DND-41 (cell line): ENCODE data around the gene IGFBP4.

Source experiments
- ATAC-seq: fragments of 200-7000 bp; cut with Tn5 transposase; 3 replicates; pipeline ENCODE4 v1.9.1; 2021; ENCODE audit warnings: low read depth; ENCODE audit not compliant: insufficient read depth
- DNase-seq: peaks from one replicate; pipeline ENCODE4 v3.0.0-alpha.2; 2020
- H2AFZ ChIP-seq: 2 replicates; pipeline ENCODE4 v1.6.0; 2012; ENCODE audit warnings: low read depth, low read length
- H3K27ac ChIP-seq: 2 replicates; pipeline ENCODE4 v1.5.1; 2012; ENCODE audit warnings: low read length, inconsistent platforms
- H3K27me3 ChIP-seq: fragments of 200-600 bp; sonication (generic); 2 replicates; pipeline ENCODE4 v1.6.0; 2012; ENCODE audit warnings: low read length, mild to moderate bottlenecking, inconsistent platforms; ENCODE audit not compliant: insufficient read depth, poor library complexity
- H3K36me3 ChIP-seq: 2 replicates; pipeline ENCODE4 v1.5.1; 2012; ENCODE audit warnings: low read length, inconsistent platforms; ENCODE audit not compliant: insufficient read depth
- H3K4me1 ChIP-seq: 2 replicates; pipeline ENCODE4 v1.5.1; 2012; ENCODE audit warnings: mild to moderate bottlenecking, low read length; ENCODE audit not compliant: insufficient read depth
- H3K4me2 ChIP-seq: 2 replicates; pipeline ENCODE4 v1.6.0; 2012; ENCODE audit warnings: mild to moderate bottlenecking, moderate library complexity, low read length, inconsistent platforms; ENCODE audit not compliant: insufficient read depth
- H3K4me3 ChIP-seq, 2 experiments: fragments of 200-600 bp in 1 of 2; shearing (Covaris generic) in 1 of 2; 2 replicates each; pipeline ENCODE4 v1.5.1; 2012 to 2016; ENCODE audit warnings: inconsistent platforms in 2 of 2, low read length in 2 of 2, mild to moderate bottlenecking in 2 of 2, low read depth in 1 of 2, moderate library complexity in 1 of 2
- H3K79me2 ChIP-seq: 2 replicates; pipeline ENCODE4 v1.6.0; 2012; ENCODE audit warnings: low read length, inconsistent platforms; ENCODE audit not compliant: insufficient read depth
- H3K9ac ChIP-seq: 2 replicates; pipeline ENCODE4 v1.6.0; 2012; ENCODE audit warnings: low read depth, mild to moderate bottlenecking, inconsistent platforms, low read length, moderate library complexity
- H3K9me3 ChIP-seq: 2 replicates; pipeline ENCODE4 v1.5.1; 2012; ENCODE audit warnings: low read length, moderate library complexity, mild to moderate bottlenecking, inconsistent platforms; ENCODE audit not compliant: insufficient read depth, severe bottlenecking
- H4K20me1 ChIP-seq: 2 replicates; pipeline ENCODE4 v1.6.0; 2012; ENCODE audit warnings: low read length; ENCODE audit not compliant: insufficient read depth
- EZH2 ChIP-seq: IDR thresholded peaks from 3 replicates; pipeline ENCODE4 v1.6.1; 2012; ENCODE audit warnings: borderline replicate concordance, low read depth, mild to moderate bottlenecking, moderate library complexity, low read length, inconsistent platforms; ENCODE audit not compliant: severe bottlenecking
- TF ChIP-seq, protein P1 (sequence below): IDR thresholded peaks from 2 replicates; pipeline ENCODE4 v1.5.1; 2012; ENCODE audit warnings: borderline replicate concordance, low read length, moderate library complexity, mild to moderate bottlenecking; ENCODE audit not compliant: poor library complexity, severe bottlenecking; ENCODE audit errors: extremely low read depth

IGFBP4 gene

DNA sequence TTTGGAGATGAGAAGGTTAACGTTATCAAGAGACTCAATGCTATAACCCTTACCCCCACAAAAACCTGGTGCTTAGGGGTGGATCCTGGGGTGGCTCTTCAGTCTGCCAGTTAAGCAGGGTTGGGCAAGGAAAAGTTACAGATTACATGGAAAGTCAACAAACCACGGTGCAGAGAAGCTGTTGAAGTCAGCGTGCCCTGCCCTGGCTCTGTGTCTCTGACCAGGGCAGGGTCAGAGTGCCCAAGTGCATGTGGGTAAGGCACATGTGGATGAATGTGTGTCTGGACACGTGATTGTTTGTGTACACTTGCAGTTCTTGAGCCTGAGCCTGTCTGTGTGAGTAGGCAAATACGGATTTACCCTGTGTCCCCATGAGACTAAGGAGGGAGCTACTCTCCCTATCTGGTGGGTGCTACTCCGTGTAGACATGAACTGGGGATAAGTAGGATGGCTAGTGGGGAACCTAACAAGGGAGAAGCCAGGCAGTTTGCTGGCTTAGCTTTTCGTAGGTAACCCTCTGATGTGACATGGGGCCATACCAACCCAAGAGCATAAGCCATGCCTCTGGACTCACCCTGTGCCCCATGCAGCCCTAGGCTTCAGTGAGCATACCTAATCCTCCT, 5.5 kb downstream of the IGFBP4 start:
- Histone ChIP-seq H4K20me1 (no peaks in the 10 kb centered on the region), H3K27me3 (no peaks in the 10 kb centered on the region), H3K27ac (peak overlapping the region; percentile 74), H3K9ac (peak overlapping the region; percentile 34), H3K79me2 (peaks cover 68% of the 10 kb centered on the region), H3K36me3 (peaks cover 23% of the 10 kb centered on the region), H3K9me3 (no peaks in the 10 kb centered on the region), H3K4me1 (peaks cover 54% of the 10 kb centered on the region), H3K4me3 (peak overlapping the region in 1 of 2 experiments; percentile 20; a peak in 1 of 4 replicates), H3K4me2 (peak overlapping the region; percentile 50), H2AFZ (no peak overlapping the region)
- DNase-seq (no peak), ATAC-seq (no peak)
- TF ChIP-seq EZH2, result no peak
- TF ChIP-seq, protein P1, sequence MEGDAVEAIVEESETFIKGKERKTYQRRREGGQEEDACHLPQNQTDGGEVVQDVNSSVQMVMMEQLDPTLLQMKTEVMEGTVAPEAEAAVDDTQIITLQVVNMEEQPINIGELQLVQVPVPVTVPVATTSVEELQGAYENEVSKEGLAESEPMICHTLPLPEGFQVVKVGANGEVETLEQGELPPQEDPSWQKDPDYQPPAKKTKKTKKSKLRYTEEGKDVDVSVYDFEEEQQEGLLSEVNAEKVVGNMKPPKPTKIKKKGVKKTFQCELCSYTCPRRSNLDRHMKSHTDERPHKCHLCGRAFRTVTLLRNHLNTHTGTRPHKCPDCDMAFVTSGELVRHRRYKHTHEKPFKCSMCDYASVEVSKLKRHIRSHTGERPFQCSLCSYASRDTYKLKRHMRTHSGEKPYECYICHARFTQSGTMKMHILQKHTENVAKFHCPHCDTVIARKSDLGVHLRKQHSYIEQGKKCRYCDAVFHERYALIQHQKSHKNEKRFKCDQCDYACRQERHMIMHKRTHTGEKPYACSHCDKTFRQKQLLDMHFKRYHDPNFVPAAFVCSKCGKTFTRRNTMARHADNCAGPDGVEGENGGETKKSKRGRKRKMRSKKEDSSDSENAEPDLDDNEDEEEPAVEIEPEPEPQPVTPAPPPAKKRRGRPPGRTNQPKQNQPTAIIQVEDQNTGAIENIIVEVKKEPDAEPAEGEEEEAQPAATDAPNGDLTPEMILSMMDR, result no peak

DNA sequence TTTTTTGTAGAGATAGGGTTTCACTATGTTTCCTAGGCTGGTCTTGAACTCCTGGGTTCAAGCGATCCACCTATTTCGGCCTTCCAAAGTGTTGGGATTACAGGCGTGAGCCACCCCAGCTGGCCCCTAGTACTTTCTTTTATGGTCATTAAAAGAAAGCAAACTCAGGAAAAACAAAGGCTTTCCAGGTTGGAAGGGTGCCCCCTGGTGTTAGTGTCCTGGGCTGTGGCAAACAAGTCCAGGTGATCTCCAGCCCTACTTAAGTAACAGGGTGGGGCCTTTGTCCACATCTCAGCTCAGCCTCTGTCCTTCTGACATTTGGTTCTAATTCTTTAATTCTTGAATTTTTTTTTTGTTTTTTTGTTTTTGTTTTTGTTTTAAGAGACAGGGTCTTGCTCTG, 6.9 kb downstream of the IGFBP4 start:
- no peak for ATAC-seq
- TF ChIP-seq, protein P1, result peak; percentile 65
- no peak for TF ChIP-seq EZH2
- H3K79me2 ChIP-seq, result peaks cover 54% of the 10 kb centered on the region
- no peak overlapping the region for H3K9ac ChIP-seq
- H3K36me3 ChIP-seq, result peaks cover 34% of the 10 kb centered on the region
- no peak overlapping the region for H3K4me3 ChIP-seq
- DNase-seq, result peak; percentile 57
- H4K20me1 ChIP-seq, result no peaks in the 10 kb centered on the region
- no peak overlapping the region for H2AFZ ChIP-seq
- peaks cover 40% of the 10 kb centered on the region for H3K4me1 ChIP-seq
- no peak overlapping the region for H3K4me2 ChIP-seq
- H3K9me3 ChIP-seq, result no peaks in the 10 kb centered on the region
- H3K27ac ChIP-seq, result no peak overlapping the region
- H3K27me3 ChIP-seq, result no peaks in the 10 kb centered on the region

DNA sequence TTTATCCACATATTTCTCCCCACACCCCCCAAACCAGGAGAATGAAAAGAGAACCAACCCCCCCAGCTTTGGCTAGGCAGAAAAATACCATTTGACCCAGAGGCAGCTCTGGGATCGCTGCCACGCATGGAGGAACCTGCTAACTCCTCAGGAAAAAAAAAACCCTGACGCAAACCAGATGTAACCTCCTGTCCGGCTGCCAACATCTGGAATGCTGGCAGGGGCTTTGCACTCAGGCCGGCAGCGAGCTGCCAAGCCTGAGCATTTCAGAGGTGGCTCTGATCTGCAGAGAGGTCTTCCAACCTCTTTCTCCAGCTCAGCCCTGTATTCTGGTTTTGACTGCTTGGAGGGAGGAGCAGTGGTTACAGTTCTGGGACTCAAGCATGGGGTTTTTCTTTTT, 8.2 kb downstream of the IGFBP4 start:
- no peaks in the 10 kb centered on the region for H4K20me1 ChIP-seq
- H2AFZ ChIP-seq, result no peak overlapping the region
- H3K79me2 ChIP-seq, result peaks cover 43% of the 10 kb centered on the region
- H3K4me3 ChIP-seq, result no peak overlapping the region
- no peaks in the 10 kb centered on the region for H3K27me3 ChIP-seq
- TF ChIP-seq, protein P1, result no peak
- no peak for TF ChIP-seq EZH2
- H3K36me3 ChIP-seq, result peaks cover 42% of the 10 kb centered on the region
- no peak overlapping the region for H3K4me2 ChIP-seq
- H3K27ac ChIP-seq, result no peak overlapping the region
- H3K9ac ChIP-seq, result no peak overlapping the region
- no peak for ATAC-seq
- DNase-seq, result no peak
- no peaks in the 10 kb centered on the region for H3K9me3 ChIP-seq
- H3K4me1 ChIP-seq, result peaks cover 29% of the 10 kb centered on the region
